GDM1 (cell line): ENCODE measurements around the gene ZNF610.

Experiments
- DNase-seq: peaks from one replicate; lab custom pipeline; 2025; lab: John Stamatoyannopoulos, UW

Gene ZNF610

DNA sequence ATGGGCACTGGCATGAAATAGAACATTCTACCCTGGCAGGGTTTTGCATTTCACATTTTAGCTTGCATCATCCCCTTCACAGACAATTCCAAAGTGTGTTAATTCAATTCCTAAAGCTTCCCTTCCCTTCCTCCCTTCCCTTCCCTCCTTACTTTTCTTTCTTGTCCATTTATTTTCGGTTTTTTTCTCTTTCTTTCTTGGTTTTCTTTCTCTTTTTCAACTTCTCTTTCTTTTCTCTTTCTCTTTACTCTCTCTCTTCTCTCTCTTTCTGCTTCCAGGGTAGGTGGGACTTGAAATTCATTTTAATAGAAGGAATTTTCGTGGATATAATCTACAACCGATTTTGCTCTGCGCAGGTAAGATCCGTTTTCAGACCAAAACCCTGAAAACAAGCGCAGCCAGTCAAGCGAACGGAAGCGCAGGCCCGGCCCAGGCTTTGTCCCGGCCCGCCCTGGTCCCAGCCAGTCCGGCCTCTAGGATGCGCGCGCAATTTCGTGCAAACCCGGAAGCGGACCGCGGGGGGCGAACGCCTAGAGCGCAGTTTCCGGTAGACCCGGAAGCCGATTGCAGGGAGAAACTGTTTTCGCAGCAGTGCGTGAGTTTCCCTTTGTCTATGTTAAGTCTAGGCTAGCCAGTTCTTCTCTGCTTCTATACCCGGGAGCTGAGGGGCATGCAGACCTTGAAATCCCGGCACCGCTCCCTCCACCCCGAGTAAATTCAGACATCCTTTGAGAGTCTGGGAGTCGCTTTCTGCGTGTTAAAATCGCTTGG, 61.5 kb downstream of the ZNF610 start, which contains the start of gene ZNF528:
TSS of gene ZNF528 (plus strand) at position 540 of the 771 bp plus-strand sequence. CDS start 4,165 bp downstream, outside the sequence.
- DNase-seq, result no peak

DNA sequence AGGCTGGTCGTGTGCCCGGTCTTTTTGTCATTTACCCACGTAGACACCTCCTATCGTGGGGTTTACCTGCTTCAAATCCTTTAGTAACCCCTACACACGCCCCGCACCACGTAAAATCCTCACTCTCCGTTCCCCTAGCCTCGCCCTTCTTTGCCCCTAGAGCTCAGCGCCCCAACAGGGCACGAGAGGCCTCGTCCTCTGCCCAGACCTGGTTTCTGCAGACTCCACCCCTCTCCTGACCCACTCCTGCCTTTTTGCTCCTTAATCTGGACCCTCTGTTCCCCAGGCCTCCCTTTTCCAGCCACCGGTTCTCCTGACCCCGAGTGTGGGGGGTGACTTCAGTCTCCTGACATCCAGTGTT, 62.0 kb downstream of the ZNF610 start:
- no peak for DNase-seq

DNA sequence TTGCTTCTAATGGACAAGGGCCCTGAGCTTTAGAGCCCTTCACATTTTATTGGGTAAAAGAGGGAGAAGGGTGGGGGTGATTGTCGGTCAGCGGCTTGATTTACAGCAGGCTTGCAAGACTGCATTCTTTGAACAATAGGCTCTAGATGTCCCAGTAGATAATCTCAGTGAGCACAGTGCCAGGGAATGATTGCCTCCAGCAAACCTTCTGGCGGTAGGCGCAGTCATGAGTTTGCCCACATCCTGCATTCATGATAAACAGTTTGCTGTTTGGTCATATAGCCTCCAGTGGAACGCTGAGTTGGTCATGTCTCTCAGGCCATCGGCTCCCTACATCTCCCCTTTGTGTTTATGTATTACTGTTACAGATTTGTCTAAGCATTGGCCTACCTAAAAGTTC, 74.2 kb downstream of the ZNF610 start:
- no peak for DNase-seq

DNA sequence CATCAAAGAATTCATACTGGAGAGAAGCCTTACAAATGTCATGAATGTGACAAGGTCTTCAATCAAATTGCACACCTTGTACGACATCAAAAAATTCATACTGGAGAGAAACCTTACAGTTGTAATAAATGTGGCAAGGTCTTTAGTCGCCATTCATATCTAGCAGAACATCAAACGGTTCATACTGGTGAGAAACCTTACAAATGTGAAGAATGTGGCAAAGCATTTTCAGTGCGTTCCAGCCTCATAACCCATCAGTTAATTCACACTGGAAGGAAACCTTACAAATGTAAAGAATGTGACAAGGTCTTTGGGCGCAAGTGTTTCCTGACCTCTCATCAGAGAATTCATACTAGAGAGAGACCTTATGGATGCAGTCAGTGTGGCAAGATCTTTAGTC, 79.7 kb downstream of the ZNF610 start:
- DNase-seq, result no peak
